Breast epithelium (tissue), 3 donors: Measurements from ENCODE around the gene TRIM32.

Source experiments
- CTCF ChIP-seq, 3 donors: fragments of 450-650 bp; IDR thresholded peaks; one replicate each; pipeline ENCODE4 v1.5.1; 2016 to 2017; ENCODE audit warnings: antibody characterized with exemption in 3 of 3, mild to moderate bottlenecking in 3 of 3, moderate library complexity in 3 of 3
- POLR2A ChIP-seq: fragments of 450-650 bp; IDR thresholded peaks from one replicate; pipeline ENCODE4 v1.6.1; 2016; ENCODE audit warnings: antibody characterized with exemption, mild to moderate bottlenecking, moderate library complexity
- POLR2AphosphoS5 ChIP-seq, 3 donors: sonication (generic); formaldehyde crosslinking; IDR thresholded peaks; one replicate each; pipeline ENCODE4 v1.6.1; 2017; ENCODE audit warnings: antibody characterized with exemption in 3 of 3

- TF ChIP-seq CTCF (IDR thresholded peaks at IDR 0.05): no peak
- TF ChIP-seq POLR2A: no peak
- TF ChIP-seq POLR2AphosphoS5 (IDR thresholded peaks at IDR 0.05): no peak
Observed at GRCh38 chr9:116639251-116639741, 47.8 kb upstream of the TRIM32 start.
